Mesendoderm (in vitro differentiated cells): ENCODE measurements around the gene DNAH17.

Experiments used
- DNase-seq: peaks from one replicate; pipeline ENCODE4 v3.0.0; 2013
- H2AK5ac ChIP-seq: 2 replicates; pipeline ENCODE4 v1.6.1; 2013; ENCODE audit warnings: low read length, inconsistent platforms
- H2BK120ac ChIP-seq: 2 replicates; pipeline ENCODE4 v1.6.1; 2013; ENCODE audit warnings: low read depth, mild to moderate bottlenecking, low read length, moderate library complexity, mixed read lengths
- H2BK15ac ChIP-seq: replicated peaks from 2 replicates; pipeline ENCODE4 v1.6.1; 2013; ENCODE audit warnings: low read depth, mild to moderate bottlenecking, moderate library complexity
- H2BK5ac ChIP-seq: 2 replicates; pipeline ENCODE4 v1.6.1; 2013; ENCODE audit warnings: low read length, inconsistent platforms
- H3K18ac ChIP-seq: 2 replicates; pipeline ENCODE4 v1.6.1; 2013; ENCODE audit warnings: mild to moderate bottlenecking, low read length, mixed read lengths
- H3K23ac ChIP-seq: one replicate; pipeline ENCODE4 v1.6.1; 2013; ENCODE audit warnings: low read length
- H3K27ac ChIP-seq: 2 replicates; pipeline ENCODE4 v1.5.1; 2013; ENCODE audit warnings: low read depth, mild to moderate bottlenecking, inconsistent platforms, low read length, moderate library complexity
- H3K27me3 ChIP-seq: 2 replicates; pipeline ENCODE4 v1.6.1; 2013; ENCODE audit warnings: low read length, control low read depth, mild to moderate bottlenecking, inconsistent platforms; ENCODE audit not compliant: insufficient read depth, poor library complexity
- H3K36me3 ChIP-seq: 2 replicates; pipeline ENCODE4 v1.6.1; 2013; ENCODE audit warnings: low read length, inconsistent platforms; ENCODE audit not compliant: control insufficient read depth, insufficient read depth
- H3K4ac ChIP-seq: one replicate; pipeline ENCODE4 v1.6.1; 2013; ENCODE audit warnings: low read depth, mild to moderate bottlenecking, low read length, moderate library complexity
- H3K4me1 ChIP-seq: 2 replicates; pipeline ENCODE4 v1.6.1; 2013; ENCODE audit warnings: low read depth, low read length, inconsistent platforms; ENCODE audit not compliant: control insufficient read depth
- H3K4me2 ChIP-seq: 2 replicates; pipeline ENCODE4 v1.6.1; 2013; ENCODE audit warnings: low read length
- H3K4me3 ChIP-seq: 2 replicates; pipeline ENCODE4 v1.5.1; 2013; ENCODE audit warnings: mild to moderate bottlenecking, low read length
- H3K56ac ChIP-seq: one replicate; pipeline ENCODE4 v1.6.1; 2013; ENCODE audit warnings: low read length
- H3K79me1 ChIP-seq: 2 replicates; pipeline ENCODE4 v1.6.1; 2013; ENCODE audit warnings: low read length, inconsistent platforms
- H3K79me2 ChIP-seq: 2 replicates; pipeline ENCODE4 v1.6.1; 2013; ENCODE audit warnings: mild to moderate bottlenecking, low read length; ENCODE audit not compliant: control insufficient read depth, insufficient read depth
- H3K9ac ChIP-seq: 2 replicates; pipeline ENCODE4 v1.6.1; 2013; ENCODE audit warnings: low read length, inconsistent platforms
- H4K5ac ChIP-seq: one replicate; pipeline ENCODE4 v1.6.1; 2013; ENCODE audit warnings: low read length
- H4K8ac ChIP-seq: one replicate; pipeline ENCODE4 v1.6.1; 2013; ENCODE audit warnings: low read depth, mild to moderate bottlenecking, control low read depth, low read length, moderate library complexity
- WGBS: extraction: QIAGEN DNeasy Blood & Tissue Kit; methylation state at CpG from one replicate; pipeline ENCODE4 v1.1.7; 2013; ENCODE audit warnings: low lambda C conversion rate, missing lambda C conversion rate; ENCODE audit not compliant: insufficient coverage; ENCODE audit errors: extremely low coverage; 5-methylcytosine and 5-hydroxymethylcytosine counted together

The DNAH17 gene

GRCh38 chr17:78394209-78394608, 183.0 kb downstream of the DNAH17 start:
- H3K27me3 ChIP-seq, result no peaks in the 10 kb centered on the region
- no peak overlapping the region for H4K8ac ChIP-seq
- H3K4me1 ChIP-seq, result peaks cover 5% of the 10 kb centered on the region
- no peak overlapping the region for H4K5ac ChIP-seq
- H2BK15ac ChIP-seq, result no peak overlapping the region
- H2BK120ac ChIP-seq, result no peak overlapping the region
- no peak overlapping the region for H2AK5ac ChIP-seq
- H3K79me1 ChIP-seq, result peaks cover 16% of the 10 kb centered on the region
- H3K79me2 ChIP-seq, result peaks cover 60% of the 10 kb centered on the region
- no peak overlapping the region for H3K23ac ChIP-seq
- DNase-seq, result no peak
- no peak overlapping the region for H3K4me2 ChIP-seq
- no peak overlapping the region for H2BK5ac ChIP-seq
- H3K4ac ChIP-seq, result no peak overlapping the region
- no peak overlapping the region for H3K27ac ChIP-seq
- H3K56ac ChIP-seq, result no peak overlapping the region
- no peak overlapping the region for H3K9ac ChIP-seq
- no peak overlapping the region for H3K18ac ChIP-seq
- no peak overlapping the region for H3K4me3 ChIP-seq
- no CpG with 5 or more reads among the region's 7 CpGs for WGBS
- H3K36me3 ChIP-seq, result peaks cover 8% of the 10 kb centered on the region

- no peak overlapping the region for H3K18ac ChIP-seq
- H3K27ac ChIP-seq, result no peak overlapping the region
- H2BK15ac ChIP-seq, result no peak overlapping the region
- H3K36me3 ChIP-seq, result peaks cover 4% of the 10 kb centered on the region
- no peak overlapping the region for H3K4me2 ChIP-seq
- no CpG with 5 or more reads among the region's 4 CpGs for WGBS
- no peak overlapping the region for H3K56ac ChIP-seq
- H2AK5ac ChIP-seq, result no peak overlapping the region
- no peak overlapping the region for H3K9ac ChIP-seq
- DNase-seq, result no peak
- no peak overlapping the region for H3K23ac ChIP-seq
- H4K8ac ChIP-seq, result no peak overlapping the region
- H2BK120ac ChIP-seq, result no peak overlapping the region
- H2BK5ac ChIP-seq, result no peak overlapping the region
- peaks cover 5% of the 10 kb centered on the region for H3K4me1 ChIP-seq
- peaks cover 14% of the 10 kb centered on the region for H3K79me1 ChIP-seq
- no peaks in the 10 kb centered on the region for H3K27me3 ChIP-seq
- H3K4me3 ChIP-seq, result no peak overlapping the region
- H3K79me2 ChIP-seq, result peaks cover 64% of the 10 kb centered on the region
- no peak overlapping the region for H3K4ac ChIP-seq
- H4K5ac ChIP-seq, result no peak overlapping the region
These were observed 183.6 kb downstream of the DNAH17 start for GRCh38 chr17:78393575-78393974.

- peak; percentile 89 for DNase-seq
- Histone ChIP-seq H3K4me2 (no peak overlapping the region), H3K36me3 (peaks cover 2% of the 10 kb centered on the region)
These were observed 184.9 kb downstream of the DNAH17 start for GRCh38 chr17:78392295-78392694.

GRCh38 chr17:78391843-78392242, 185.4 kb downstream of the DNAH17 start:
- Histone ChIP-seq H3K27me3 (no peaks in the 10 kb centered on the region), H3K4ac (peak overlapping the region; percentile 21), H3K9ac (no peak overlapping the region), H4K8ac (no peak overlapping the region), H3K27ac (peak overlapping the region; percentile 30), H3K23ac (no peak overlapping the region), H3K36me3 (peaks cover 2% of the 10 kb centered on the region), H2BK5ac (no peak overlapping the region), H3K4me2 (no peak overlapping the region), H4K5ac (no peak overlapping the region), H3K79me1 (peaks cover 16% of the 10 kb centered on the region), H2BK15ac (no peak overlapping the region), H3K18ac (no peak overlapping the region), H3K4me3 (no peak overlapping the region), H3K4me1 (peaks cover 5% of the 10 kb centered on the region), H3K79me2 (peaks cover 69% of the 10 kb centered on the region), H3K56ac (no peak overlapping the region), H2BK120ac (no peak overlapping the region), H2AK5ac (no peak overlapping the region)
- DNase-seq, result no peak
- no CpG with 5 or more reads among the region's 4 CpGs for WGBS

More at GRCh38 chr17:78392295-78392694, 184.9 kb downstream of the DNAH17 start:
- Histone ChIP-seq H2BK5ac (no peak overlapping the region), H3K23ac (no peak overlapping the region), H3K4me1 (peaks cover 5% of the 10 kb centered on the region), H3K9ac (no peak overlapping the region), H3K4me3 (no peak overlapping the region), H3K27ac (peak overlapping the region; percentile 38), H2BK120ac (no peak overlapping the region), H3K27me3 (no peaks in the 10 kb centered on the region), H2AK5ac (no peak overlapping the region), H4K8ac (no peak overlapping the region), H2BK15ac (no peak overlapping the region), H3K79me1 (peaks cover 16% of the 10 kb centered on the region), H4K5ac (no peak overlapping the region), H3K79me2 (peaks cover 69% of the 10 kb centered on the region), H3K56ac (no peak overlapping the region), H3K18ac (no peak overlapping the region), H3K4ac (no peak overlapping the region)
- no CpG with 5 or more reads among the region's 6 CpGs for WGBS

GRCh38 chr17:78391051-78391431, 186.2 kb downstream of the DNAH17 start:
- no peak overlapping the region for H3K23ac ChIP-seq
- H3K27ac ChIP-seq, result no peak overlapping the region
- no peak overlapping the region for H2BK5ac ChIP-seq
- H3K9ac ChIP-seq, result no peak overlapping the region
- no peak overlapping the region for H3K4me3 ChIP-seq
- H3K79me2 ChIP-seq, result peaks cover 75% of the 10 kb centered on the region
- no peak overlapping the region for H4K8ac ChIP-seq
- peaks cover 16% of the 10 kb centered on the region for H3K79me1 ChIP-seq
- no peak overlapping the region for H3K4me2 ChIP-seq
- no peak overlapping the region for H4K5ac ChIP-seq
- H2BK15ac ChIP-seq, result no peak overlapping the region
- no peak overlapping the region for H3K18ac ChIP-seq
- H2BK120ac ChIP-seq, result no peak overlapping the region
- H3K56ac ChIP-seq, result no peak overlapping the region
- no peaks in the 10 kb centered on the region for H3K36me3 ChIP-seq
- WGBS, result no CpG with 5 or more reads among the region's 11 CpGs
- DNase-seq, result no peak
- no peak overlapping the region for H2AK5ac ChIP-seq
- no peak overlapping the region for H3K4ac ChIP-seq
- peaks cover 5% of the 10 kb centered on the region for H3K4me1 ChIP-seq
- no peaks in the 10 kb centered on the region for H3K27me3 ChIP-seq
